RWPE1 (cell line): ENCODE measurements around the gene CYP20A1.

Source experiments
- CTCF ChIA-PET: fragments of 350-600 bp; sonication (Branson Sonifier 250); formaldehyde crosslinking; extraction: SDS; loops from one replicate; lab custom pipeline; 2021; lab: Yijun Ruan, JAX
- POLR2A ChIA-PET: fragments of 400-600 bp; formaldehyde crosslinking; extraction: SDS; loops from one replicate; lab custom pipeline; 2020; ENCODE audit warnings: antibody characterized with exemption; ENCODE audit not compliant: low non-redundant PET; lab: Yijun Ruan, JAX
- DNase-seq: peaks from one replicate; pipeline ENCODE4 v3.0.0; 2012; ENCODE audit warnings: low spot score
- H3K27ac ChIP-seq: fragments of 450-650 bp; 2 replicates; pipeline ENCODE4 v1.5.1; 2017
- TF ChIP-seq, protein P1 (sequence below): fragments of 450-650 bp; conservative IDR thresholded peaks from 2 replicates; pipeline ENCODE4 v1.5.1; 2017; ENCODE audit warnings: low read depth, mild to moderate bottlenecking

Gene CYP20A1

DNA sequence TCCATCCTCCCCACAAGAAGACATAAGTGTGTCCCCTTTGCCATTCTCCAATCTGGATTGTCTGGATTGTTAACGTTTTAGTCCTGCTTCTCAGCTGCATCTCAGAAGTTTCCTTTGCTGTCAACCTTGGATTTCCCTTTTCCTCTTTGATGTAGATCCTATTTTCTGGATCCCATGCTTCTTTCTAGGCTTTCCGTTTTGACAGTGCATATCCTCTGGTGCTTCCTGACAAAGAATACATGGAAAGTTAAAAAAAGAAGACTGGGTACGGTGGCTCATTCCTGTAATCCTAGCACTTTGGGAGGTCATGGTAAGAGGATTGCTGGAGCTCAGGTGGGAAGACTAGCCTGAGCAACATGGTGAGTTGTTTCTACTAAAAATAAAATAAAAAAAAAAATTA is 116.1 kb downstream of the CYP20A1 start:
- TF ChIP-seq, protein P1, sequence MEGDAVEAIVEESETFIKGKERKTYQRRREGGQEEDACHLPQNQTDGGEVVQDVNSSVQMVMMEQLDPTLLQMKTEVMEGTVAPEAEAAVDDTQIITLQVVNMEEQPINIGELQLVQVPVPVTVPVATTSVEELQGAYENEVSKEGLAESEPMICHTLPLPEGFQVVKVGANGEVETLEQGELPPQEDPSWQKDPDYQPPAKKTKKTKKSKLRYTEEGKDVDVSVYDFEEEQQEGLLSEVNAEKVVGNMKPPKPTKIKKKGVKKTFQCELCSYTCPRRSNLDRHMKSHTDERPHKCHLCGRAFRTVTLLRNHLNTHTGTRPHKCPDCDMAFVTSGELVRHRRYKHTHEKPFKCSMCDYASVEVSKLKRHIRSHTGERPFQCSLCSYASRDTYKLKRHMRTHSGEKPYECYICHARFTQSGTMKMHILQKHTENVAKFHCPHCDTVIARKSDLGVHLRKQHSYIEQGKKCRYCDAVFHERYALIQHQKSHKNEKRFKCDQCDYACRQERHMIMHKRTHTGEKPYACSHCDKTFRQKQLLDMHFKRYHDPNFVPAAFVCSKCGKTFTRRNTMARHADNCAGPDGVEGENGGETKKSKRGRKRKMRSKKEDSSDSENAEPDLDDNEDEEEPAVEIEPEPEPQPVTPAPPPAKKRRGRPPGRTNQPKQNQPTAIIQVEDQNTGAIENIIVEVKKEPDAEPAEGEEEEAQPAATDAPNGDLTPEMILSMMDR: no peak
- no peak overlapping the region for H3K27ac ChIP-seq
- POLR2A ChIA-PET: no interaction called here
- CTCF ChIA-PET: interaction anchor here (0.6 kb wide), 1 partner anchor 554 kb away, joined by 3 read pairs; no protein-coding TSS in a partner anchor
- DNase-seq: no peak
